HG02642 (cell line): ENCODE data around the gene IGF2BP1.
"Not testable (repeated sequence)": the region's sequence is repeated elsewhere in the genome, so short reads cannot be mapped to it uniquely, and the experiment has no call there.

Source experiments
- ATAC-seq: cut with Tn5 transposase; IDR thresholded peaks from one replicate; pipeline ENCODE4 v1.9.1; 2021; ENCODE audit warnings: mild to moderate bottlenecking; ENCODE audit not compliant: unreplicated experiment, poor library complexity

The IGF2BP1 gene

DNA sequence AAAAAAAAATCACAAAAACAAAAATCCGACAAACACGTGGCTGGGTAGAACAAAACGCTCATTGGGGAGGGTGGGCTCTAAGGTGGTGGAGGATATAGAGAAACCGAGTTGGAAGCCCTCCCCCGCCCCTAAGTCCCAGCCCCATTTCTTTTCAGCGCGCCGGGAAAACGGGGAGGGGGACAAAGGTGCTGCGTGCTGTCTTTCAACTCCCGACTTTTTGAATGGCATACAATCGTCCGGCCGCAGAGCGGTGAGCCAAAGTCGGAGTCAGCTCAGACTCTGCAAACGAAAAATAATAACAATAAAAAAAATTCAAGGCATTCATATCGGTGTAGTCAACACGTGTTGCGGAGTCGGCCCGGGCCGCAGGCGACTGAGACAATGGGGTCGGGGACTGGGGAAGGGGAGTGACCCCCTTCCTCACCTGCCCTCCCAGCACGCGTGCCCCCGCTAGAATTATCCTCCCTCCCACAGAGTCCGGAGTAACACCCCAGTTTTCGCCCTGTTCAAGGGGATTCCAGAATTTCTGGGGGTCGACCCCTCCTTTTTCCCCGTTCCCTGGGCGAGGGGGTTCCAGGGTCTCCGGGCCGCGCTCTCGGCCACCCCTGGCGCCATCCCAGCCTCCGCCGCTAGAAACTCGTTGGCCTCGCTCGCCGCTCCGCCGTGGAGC lies 1.7 kb upstream of the IGF2BP1 start:
- no peak for ATAC-seq

DNA sequence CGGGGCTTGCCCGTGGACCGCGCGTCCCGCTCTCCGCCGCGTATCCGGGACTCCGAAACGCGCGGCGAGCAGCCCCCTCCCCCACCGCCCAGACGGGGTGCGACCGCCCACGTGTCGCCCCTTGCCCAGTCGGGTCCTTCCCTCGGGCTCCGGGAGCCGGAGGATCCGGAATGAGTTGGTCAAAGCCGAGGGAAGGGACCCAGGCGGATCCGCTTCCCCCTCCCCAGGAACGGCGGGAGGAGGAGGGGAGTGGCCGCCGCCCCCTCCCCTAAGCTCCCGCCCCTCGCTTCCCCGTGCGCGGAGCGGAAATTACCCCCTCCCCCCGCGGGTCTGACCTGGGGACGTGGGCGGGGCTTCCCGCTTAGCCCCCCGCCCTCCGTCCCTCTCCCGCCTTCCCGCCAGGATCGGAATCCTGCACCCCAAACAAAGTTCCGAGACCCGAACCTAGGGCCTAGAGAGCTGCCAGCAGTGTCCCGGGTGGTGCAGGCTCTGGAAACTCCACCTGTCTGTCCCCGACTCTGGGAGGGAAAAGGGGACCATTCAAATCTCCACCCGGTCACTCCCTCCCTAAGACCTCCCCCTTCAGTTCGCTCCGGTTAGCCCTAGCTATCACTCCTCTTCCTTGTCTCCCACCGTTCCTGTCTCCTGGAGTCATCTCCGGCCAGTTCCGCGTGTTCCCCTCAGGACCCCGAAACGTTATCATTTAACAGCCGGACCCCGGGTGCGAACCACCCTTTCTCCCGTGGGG lies 1.0 kb upstream of the IGF2BP1 start:
- ATAC-seq = no peak

DNA sequence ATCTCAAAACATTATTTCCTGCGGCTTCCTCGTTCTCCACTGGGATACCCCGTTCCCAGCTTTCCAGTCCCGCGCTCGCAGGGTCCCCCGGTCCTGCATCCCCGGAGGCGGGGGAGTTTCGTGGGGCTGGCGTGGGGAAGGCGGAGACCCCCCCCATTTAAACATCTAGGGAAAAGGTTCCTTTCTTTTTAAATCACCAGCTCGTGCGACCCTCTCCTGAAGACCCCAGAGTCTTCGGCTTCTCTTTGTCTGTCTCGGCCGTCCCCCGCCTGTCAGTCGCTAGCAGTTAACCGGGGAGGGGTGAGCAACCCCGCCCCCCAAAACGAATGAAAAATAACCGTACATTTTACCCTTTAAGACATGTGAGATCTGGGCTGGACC lies 473 bp upstream of the IGF2BP1 start:
- ATAC-seq = no peak

DNA sequence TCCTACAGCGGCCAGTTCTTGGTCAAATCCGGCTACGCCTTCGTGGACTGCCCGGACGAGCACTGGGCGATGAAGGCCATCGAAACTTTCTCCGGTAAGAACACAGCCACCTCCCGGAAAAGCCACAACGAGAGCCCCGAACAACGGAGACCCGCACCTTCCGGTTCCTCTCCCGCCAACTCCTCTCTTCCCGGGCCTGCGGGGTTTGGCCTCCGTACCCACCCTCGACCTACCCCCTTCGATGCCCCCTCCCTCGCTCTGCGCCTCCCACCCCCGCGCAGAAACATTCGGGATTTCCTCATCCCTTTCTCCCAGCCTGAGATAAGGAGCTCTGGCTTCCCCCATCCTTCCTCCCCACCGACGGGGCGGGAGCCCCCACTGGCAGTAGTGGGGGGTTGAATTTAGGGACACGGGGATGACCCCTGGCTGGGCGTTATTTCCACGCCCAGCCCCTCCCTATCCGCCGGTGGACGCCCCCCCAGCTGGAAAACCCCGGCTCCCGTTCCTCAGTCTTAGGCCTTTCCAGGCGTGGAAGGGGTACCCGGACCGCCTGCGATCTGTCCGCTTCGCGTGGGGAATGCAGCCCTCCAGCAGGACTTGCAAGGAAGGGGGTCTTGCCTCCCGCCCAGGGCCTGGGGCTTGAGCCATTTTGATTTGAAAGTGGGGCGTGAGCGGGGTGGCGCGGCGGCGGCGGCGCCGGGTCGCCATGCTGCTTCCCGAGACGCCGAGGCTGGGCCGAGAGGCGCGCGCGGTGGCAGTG lies 822 bp downstream of the IGF2BP1 start:
- no peak for ATAC-seq

DNA sequence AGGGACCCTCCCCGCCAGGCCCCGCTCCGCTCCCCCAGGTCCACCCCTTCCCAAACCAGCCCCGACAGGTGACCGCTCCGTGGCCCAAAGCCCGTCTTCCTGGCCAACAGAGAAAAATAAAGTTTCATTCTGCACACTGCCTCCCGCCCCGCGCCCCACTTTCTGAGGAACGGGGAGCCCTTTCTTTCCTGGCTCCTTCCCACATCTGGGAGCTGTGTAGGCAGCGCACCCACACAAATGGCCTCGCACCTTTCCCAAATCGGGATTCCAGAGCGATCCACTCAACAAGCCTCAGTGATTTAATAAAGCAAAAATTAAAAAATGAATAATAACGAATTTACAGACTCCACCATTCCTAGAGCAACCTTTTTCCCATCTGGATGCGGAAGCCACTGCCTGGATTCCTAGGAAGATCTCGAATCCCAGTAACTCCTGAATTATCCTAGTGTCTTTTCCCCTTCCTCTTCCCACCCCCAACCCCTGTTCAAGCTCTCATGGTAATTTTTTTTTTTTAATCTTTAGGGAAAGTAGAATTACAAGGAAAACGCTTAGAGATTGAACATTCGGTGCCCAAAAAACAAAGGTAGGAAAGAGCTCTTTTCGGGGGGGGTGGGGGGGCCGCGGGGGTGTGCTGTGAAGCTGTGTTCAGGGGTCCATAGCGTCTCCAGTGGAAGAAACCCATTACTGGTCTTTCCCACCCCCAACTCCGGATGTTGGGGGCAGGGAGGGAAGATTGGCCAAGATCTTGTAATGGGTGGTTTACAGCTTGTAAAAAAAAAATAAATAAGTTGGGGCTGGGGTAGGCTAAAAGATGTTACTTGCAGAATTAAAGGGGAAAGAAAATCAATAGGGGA lies 1.6 kb downstream of the IGF2BP1 start:
- no peak for ATAC-seq

DNA sequence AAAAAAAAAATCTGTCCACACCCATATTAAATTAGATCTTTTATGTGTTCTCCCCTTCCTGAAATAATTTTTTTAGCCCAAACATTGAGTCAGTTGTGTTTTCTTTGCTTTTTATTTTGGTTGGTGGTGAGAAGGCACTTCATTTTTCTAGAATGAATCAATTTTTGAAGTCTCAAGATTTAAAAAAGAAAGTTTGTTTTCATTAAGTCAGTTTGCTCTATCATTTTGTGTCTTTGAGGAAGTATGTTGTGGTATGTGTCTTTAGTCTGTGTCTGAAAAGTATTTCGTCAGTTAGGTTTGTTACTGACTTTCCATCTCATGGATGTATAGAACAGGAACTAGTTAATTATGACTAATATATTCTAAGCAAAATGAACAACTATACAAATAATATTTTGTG lies 3.8 kb downstream of the IGF2BP1 start:
- no peak for ATAC-seq

DNA sequence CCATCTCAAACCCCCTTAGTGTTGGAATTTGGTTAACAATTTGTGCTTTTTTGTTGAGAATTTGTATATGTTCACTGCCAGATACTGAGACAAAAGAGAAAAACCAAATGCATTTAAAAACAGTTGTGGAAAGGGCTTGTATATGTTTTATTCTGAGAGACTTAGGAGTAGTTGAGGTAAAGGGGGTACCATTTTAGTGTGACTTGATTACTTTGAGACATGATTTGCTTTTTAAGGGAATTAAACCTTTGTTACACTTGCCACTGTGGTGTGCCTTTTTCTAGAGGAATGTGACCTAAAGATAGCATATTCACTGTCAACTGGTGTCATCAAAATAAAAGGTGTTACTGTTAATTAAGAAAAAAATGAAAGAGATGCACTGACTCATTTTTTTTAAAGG lies 4.5 kb downstream of the IGF2BP1 start:
- ATAC-seq = no peak

DNA sequence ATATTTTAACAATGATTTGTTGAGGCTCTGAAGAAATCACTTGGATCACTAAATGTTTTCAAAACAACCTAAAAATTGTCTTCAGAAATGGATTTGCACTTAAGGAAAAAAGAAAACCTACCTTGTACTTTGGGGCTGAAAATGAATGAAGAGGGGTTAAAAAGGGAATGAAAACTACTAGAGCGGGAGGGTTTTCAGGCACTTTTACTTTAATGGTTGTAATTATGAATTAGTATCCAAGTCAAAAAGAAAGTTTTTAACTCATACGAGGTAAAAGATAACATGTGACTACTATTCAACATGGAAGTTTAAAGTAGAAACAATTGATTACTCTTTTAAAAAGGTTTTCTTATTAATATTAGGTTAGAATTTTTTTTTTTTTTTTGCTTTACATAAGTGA lies 5.1 kb downstream of the IGF2BP1 start:
- no peak for ATAC-seq

DNA sequence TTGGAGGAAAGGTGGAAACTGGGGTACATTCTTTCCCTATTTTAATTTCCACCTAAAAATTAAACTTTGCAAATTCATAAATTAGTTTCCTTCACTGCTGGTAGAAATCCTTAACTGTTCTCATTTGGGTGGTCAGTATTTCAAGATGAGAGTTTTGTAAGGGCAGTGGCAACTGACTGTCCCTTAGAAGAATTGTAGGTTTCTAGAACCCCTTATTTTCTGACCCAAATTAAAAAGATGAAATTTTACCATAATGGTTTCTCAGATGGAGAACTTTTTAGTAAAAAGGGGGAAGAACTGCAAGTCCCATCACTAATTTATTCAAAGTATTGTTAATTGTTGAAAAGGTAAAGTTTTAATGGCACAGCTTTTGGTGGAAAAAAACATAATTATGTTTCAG lies 5.6 kb downstream of the IGF2BP1 start:
- ATAC-seq = no peak

DNA sequence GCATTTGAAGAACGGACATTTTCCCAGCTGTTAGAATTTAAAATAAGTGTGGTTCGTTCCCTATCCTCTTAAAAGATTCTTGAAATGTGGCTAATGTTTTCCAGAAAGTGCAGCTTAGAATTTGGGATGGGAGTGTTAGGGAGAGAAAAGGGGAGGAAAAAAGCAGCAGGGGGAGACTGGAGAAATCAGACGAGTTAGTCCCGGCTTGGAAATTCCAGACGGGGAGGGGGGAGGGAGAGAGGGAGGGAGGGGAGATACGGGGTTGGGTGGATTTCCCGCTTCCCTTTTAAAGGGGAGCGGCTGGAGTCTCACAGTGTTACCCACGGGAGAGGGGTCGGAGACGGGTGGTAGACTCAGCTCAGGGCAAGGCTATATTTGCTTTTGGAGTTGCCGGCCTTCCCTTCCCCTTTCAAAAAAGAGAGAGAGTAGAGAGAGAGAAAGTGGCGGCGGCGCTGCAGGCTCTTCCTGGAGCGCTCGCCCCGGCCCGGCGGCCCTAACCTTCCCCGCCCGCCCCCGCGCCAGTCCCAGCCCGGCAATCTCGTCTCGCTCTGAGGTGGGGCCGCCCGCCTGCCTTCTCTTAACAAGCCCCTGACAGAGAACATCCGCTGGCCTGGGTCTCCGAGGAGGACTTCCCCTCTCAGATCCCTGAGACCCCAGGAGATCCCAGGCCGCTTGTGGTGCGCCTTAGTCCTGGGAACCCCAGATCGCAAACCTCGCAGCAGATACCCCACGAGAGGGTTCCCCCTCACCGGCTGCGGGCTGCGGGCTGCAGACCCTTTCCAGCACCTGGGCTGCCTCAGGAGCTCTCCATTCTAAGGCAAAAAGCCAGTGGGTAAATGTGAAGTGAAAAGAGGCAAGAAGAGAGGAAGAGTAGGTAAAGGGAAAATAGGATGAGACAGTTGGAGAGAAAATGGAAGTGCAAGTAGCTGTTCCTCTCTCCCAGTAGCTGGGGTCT lies 6.6 kb downstream of the IGF2BP1 start:
- ATAC-seq = no peak

DNA sequence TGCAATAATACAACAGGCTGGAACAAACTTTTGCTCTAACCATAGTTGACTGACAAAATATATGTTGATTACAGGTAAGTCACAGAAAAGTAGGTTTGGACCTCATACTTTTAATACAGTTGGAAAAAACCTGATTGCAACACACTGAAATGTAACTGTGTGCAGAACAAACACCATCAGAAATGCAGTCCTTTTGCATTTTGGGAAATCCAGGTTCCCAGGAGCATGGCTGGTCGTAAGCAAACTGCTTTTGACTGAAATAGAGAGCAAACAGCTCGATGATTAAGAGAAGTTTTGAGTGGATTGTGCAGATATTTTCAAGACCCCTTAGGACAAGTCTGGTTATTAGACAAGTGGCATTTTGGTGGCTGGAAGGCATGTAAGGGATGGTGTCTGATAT lies 8.0 kb downstream of the IGF2BP1 start:
- no peak for ATAC-seq

DNA sequence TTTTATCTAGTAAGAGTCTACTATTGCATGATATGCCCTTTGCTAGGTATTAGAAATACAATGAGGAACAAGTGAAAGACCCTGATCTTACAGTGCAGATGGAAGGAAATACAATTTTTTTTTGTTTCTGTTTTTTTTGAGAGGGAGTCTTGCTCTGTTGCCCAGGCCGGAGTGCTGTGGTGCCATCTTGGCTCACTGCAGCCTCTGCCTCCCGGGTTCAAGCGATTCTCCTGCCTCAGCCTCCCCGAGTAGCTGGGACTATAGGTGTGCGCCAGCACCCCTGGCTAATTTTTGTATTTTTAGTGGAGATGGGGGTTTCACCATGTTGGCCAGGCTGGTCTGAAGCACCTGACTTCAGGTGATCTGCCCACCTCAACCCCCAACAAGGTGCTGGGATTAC lies 11.7 kb downstream of the IGF2BP1 start:
- ATAC-seq = not testable (repeated sequence)

DNA sequence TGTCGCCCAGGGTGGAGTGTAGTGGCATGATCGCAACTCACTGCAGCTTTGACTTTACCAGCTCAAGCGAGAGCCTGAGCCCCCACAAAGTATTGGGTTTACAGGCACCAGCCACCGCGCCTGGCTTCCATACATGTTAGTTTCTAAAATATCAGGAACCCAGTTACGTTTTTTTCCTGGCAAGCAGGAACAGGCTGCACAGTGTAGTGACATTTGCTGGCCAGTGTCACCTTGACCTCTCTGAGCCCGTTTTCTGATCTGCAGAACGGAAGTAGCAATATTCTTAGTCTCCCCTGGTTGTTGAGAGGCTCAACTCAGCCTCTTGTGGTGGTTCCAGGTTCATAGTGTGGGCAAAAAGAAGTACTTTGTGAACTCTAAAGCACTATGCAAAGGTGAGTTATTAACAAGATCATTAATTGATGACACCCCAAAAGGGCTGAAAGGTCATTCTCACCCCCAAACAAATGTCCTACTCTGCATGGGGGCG lies 15.6 kb downstream of the IGF2BP1 start:
- no peak for ATAC-seq

DNA sequence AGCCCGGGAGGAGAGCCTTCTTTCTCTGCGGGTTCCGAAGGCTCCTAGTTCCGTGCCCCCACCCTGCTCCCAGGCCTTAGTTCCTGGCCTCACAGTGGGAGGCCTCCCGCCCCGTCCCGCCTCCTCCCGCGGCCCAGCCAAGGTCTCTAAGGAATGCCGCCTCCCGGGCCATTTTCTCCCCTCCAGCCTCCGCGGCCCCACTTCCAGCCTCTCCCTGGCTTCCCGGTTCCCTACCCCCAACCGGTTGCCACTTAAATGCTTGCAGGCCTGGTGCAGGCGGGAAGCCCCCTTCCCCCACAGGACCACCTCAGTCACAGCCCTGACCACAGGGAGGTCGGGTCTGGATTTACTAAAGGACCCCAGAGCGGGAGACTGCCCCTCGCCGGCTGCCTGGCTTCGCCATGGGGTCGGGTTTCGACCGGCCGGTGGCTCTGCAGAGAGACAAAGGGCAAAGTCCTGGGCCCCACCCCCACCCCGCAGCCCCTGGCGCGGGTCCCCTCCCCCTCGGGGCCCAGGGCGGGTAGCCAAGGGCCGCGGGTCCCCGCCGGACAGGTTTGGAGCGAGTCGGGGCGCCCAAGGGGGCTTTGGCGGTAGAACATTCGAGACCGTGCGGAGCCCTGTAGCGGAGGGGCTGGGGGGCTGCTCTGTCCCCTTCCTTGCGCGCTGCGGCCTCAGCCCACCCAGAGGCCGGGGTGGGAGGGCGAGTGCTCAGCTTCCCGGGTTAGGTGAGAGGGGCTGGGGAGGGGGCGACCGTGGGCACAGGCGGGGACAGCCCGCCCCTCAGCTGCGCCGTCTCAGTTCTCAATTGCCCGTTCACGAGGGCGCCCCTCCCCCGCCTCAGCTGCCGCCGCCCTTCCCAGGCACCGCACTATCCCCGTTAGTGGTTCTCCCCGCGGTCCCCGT lies 16.4 kb downstream of the IGF2BP1 start:
- no peak for ATAC-seq

DNA sequence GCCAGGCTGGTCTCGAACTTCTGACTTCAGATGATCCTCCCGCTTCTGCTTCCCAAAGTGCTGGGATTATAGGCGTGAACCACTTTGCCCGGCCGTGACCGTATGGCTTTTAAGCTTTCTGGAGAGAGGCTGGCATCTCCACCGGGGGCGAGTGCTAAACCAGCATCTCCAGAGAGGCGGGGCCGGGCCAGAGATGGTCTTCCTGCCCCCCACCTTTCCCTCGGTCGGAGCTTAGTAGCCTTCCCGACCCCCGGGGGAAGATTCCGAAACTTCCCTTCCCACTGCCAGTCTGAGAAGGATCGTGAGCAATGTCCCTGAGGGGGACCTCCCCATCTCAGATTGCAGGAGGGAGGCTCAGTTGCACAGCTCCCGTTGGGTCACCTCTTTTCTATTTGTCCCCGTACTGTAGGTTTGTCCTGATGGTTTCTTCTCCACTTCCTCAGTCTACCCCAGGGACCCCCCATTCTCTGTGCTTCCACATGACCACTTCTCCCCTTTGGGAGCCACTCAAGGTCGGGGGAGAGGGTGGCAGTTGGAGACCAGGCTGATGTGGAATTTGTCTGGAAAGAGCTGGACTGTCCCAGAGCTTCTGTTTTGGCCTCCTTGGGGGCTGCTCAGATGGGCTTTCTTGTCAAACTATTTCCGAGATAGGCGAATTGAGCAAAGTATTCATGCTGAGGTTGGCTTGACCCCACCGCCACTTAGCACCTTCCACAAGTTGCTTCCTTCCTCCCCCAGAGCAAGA lies 18.2 kb downstream of the IGF2BP1 start:
- no peak for ATAC-seq

DNA sequence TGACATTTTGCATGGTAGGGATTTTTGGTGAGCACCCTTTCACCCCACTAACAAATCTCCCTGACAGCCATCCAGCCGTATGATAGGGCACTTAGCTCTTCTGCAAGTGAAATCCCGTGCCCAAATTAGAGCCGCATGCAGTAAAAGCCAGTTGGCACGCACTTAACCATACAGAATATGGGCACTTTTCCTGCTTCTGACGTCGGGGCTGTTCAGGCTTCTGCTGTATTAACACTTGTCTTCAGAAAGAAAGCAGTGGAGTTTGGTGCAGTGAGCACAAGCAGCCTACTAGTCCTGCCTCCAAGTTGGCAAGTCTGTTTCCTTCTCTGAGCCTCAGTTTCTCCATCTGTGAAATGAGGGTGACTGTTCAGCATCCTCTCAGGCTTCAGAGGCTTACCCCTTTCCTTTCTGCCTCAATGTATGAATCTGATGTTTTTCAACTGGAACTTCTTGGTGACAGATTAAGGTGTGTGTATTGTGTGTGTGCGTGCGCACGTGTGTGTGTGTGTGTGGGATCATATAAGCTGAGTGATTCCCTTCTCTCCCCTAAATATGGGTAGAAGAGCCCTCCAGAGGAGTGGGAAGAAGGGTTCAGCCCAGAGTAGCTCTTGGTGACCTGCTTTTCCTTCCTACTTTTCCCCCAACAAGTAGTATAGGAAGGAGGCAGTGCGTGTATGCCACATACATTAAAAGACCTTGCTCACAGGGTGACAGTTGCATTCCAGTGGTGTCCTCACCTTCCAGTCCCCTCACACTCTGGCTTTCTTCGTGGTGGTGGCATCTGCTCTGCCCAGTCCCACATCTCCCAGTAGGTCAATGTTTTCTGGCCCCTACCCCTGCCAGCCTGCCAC lies 19.0 kb downstream of the IGF2BP1 start:
- ATAC-seq = no peak
